Gastrocnemius medialis (tissue), 4 donors: ENCODE results near the gene OAS3.

Experiments used
- POLR2A ChIP-seq, 2 donors: fragments of 450-650 bp; IDR thresholded peaks; one replicate each; pipeline ENCODE4 v1.6.1; 2017; ENCODE audit warnings: antibody characterized with exemption in 2 of 2, mild to moderate bottlenecking in 2 of 2, moderate library complexity in 2 of 2
- TF ChIP-seq, protein P1 (sequence below), 5 experiments: fragments of 450-650 bp in 3 of 5; fragments of 200-600 bp in 2 of 5; sonication (generic) in 2 of 5; IDR thresholded peaks in 4 of 5; conservative IDR thresholded peaks in 1 of 5; 1 replicate in 4 of 5; 2 replicates in 1 of 5; pipeline ENCODE4 v1.5.1; 2016 to 2019; ENCODE audit warnings: antibody characterized with exemption in 5 of 5, mild to moderate bottlenecking in 3 of 5, moderate library complexity in 3 of 5

- TF ChIP-seq, protein P1, sequence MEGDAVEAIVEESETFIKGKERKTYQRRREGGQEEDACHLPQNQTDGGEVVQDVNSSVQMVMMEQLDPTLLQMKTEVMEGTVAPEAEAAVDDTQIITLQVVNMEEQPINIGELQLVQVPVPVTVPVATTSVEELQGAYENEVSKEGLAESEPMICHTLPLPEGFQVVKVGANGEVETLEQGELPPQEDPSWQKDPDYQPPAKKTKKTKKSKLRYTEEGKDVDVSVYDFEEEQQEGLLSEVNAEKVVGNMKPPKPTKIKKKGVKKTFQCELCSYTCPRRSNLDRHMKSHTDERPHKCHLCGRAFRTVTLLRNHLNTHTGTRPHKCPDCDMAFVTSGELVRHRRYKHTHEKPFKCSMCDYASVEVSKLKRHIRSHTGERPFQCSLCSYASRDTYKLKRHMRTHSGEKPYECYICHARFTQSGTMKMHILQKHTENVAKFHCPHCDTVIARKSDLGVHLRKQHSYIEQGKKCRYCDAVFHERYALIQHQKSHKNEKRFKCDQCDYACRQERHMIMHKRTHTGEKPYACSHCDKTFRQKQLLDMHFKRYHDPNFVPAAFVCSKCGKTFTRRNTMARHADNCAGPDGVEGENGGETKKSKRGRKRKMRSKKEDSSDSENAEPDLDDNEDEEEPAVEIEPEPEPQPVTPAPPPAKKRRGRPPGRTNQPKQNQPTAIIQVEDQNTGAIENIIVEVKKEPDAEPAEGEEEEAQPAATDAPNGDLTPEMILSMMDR (IDR thresholded peaks at IDR 0.05 in 4 of 5, conservative IDR thresholded peaks at IDR 0.05 in 1 of 5): no peak
- no peak for TF ChIP-seq POLR2A (IDR thresholded peaks at IDR 0.05)
Observed at GRCh38 chr12:112973818-112974231, 35.6 kb downstream of the OAS3 start.
